Nephron progenitor cell (in vitro differentiated cells): Measurements from ENCODE around the gene PTRHD1.

ENCODE experiments used
- DNase-seq: peaks from one replicate; pipeline ENCODE4 v3.0.0; 2021
- H3K27ac Mint-ChIP-seq: 2 replicates; pipeline ENCODE4 v1.8.0; 2021; ENCODE audit warnings: mild to moderate bottlenecking, moderate library complexity, mixed read lengths
- H3K27me3 Mint-ChIP-seq: 2 replicates; pipeline ENCODE4 v1.8.0; 2021; ENCODE audit warnings: mild to moderate bottlenecking, low read depth, mixed read lengths; ENCODE audit not compliant: poor library complexity
- H3K36me3 Mint-ChIP-seq: 2 replicates; pipeline ENCODE4 v1.8.0; 2021; ENCODE audit warnings: low read depth, mixed read lengths
- H3K4me1 Mint-ChIP-seq: 2 replicates; pipeline ENCODE4 v1.8.0; 2021; ENCODE audit warnings: mixed read lengths
- H3K4me3 Mint-ChIP-seq: 2 replicates; pipeline ENCODE4 v1.8.0; 2021; ENCODE audit warnings: mild to moderate bottlenecking, moderate library complexity, mixed read lengths
- H3K9me3 Mint-ChIP-seq: 2 replicates; pipeline ENCODE4 v1.8.0; 2021; ENCODE audit warnings: mild to moderate bottlenecking, moderate library complexity, mixed read lengths
- TF ChIP-seq, protein P1 (sequence below): fragments of 200-600 bp; sonication (generic); IDR thresholded peaks from 2 replicates; pipeline ENCODE4 v1.5.0; 2021; ENCODE audit warnings: antibody characterized with exemption

PTRHD1 gene

DNA sequence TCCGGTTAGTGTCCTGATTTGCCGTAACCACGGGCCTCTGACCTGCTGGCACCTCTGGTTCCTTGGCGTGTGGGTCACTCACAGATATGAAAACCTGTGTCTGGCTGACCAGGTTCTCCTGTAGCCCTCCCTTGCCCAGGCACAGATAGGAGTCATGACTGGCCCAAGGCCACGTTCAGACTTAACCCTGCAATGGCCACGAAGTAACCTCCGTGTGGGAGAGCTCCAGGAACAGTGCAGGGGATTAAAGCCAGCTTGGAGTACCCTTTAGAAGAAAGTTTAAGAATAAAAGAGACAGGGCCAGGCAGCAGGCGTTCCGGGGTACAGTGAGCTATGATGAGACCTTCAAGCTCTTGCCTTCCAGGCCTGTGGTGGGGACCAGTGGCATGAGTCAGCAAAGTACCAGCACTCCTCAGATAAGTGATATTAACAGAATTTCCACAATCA, 25.6 kb upstream of the PTRHD1 start:
- no peak for DNase-seq
- Mint-ChIP-seq H3K36me3 (peaks cover 84% of the 10 kb centered on the region), H3K4me1 (peaks cover 35% of the 10 kb centered on the region), H3K4me3 (no peak overlapping the region), H3K27me3 (no peaks in the 10 kb centered on the region), H3K9me3 (no peaks in the 10 kb centered on the region), H3K27ac (peak overlapping the region; percentile 80)
- TF ChIP-seq, protein P1, sequence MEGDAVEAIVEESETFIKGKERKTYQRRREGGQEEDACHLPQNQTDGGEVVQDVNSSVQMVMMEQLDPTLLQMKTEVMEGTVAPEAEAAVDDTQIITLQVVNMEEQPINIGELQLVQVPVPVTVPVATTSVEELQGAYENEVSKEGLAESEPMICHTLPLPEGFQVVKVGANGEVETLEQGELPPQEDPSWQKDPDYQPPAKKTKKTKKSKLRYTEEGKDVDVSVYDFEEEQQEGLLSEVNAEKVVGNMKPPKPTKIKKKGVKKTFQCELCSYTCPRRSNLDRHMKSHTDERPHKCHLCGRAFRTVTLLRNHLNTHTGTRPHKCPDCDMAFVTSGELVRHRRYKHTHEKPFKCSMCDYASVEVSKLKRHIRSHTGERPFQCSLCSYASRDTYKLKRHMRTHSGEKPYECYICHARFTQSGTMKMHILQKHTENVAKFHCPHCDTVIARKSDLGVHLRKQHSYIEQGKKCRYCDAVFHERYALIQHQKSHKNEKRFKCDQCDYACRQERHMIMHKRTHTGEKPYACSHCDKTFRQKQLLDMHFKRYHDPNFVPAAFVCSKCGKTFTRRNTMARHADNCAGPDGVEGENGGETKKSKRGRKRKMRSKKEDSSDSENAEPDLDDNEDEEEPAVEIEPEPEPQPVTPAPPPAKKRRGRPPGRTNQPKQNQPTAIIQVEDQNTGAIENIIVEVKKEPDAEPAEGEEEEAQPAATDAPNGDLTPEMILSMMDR, result no peak

DNA sequence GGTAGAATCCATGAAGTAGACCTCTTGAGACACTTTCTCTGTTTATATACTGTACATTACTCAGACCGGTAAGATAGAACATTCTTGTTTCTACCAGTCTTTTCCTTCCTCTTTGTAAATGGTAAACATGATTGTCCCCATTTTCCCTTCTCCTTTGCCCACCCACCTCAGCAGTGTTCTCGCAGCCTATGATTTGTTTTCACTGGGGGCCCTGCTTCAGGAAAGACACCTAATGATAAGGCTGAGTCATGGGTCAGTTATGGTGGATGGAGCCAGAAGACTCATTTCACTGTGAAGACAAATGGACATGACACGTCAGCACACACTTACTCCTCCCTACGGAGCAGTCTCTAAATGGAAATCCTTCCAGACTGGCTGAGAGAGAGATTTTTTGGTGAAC, 23.7 kb upstream of the PTRHD1 start:
- DNase-seq, result no peak
- H3K4me3 Mint-ChIP-seq, result no peak overlapping the region
- H3K4me1 Mint-ChIP-seq, result peaks cover 28% of the 10 kb centered on the region
- H3K27ac Mint-ChIP-seq, result peak overlapping the region; percentile 66
- H3K36me3 Mint-ChIP-seq, result peaks cover 86% of the 10 kb centered on the region
- H3K9me3 Mint-ChIP-seq, result peaks cover 9% of the 10 kb centered on the region
- H3K27me3 Mint-ChIP-seq, result no peaks in the 10 kb centered on the region
- TF ChIP-seq, protein P1, result no peak

DNA sequence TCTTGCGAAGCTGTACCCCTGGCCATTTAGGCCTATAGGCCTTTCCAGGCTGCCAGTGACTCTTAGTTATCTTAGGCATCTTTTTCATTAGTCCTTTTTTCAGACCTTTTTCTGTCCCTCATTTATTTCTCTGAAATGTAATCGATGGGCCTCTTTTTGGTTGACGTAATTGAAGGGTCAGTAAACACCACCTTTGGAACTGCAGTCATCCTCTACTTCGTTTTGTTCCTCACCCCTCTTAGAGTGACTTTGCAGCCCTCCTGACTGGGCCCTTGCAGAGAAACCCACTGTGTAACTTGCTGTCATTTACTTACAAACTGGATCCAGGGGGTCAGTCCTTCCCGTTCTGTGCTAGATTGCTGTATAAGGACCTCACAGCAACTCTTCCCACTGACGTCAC, 23.2 kb upstream of the PTRHD1 start:
- H3K27me3 Mint-ChIP-seq, result no peaks in the 10 kb centered on the region
- no peak overlapping the region for H3K4me3 Mint-ChIP-seq
- peaks cover 23% of the 10 kb centered on the region for H3K4me1 Mint-ChIP-seq
- TF ChIP-seq, protein P1, result no peak
- peaks cover 11% of the 10 kb centered on the region for H3K9me3 Mint-ChIP-seq
- H3K27ac Mint-ChIP-seq, result peak overlapping the region; percentile 66
- H3K36me3 Mint-ChIP-seq, result peaks cover 86% of the 10 kb centered on the region
- no peak for DNase-seq

DNA sequence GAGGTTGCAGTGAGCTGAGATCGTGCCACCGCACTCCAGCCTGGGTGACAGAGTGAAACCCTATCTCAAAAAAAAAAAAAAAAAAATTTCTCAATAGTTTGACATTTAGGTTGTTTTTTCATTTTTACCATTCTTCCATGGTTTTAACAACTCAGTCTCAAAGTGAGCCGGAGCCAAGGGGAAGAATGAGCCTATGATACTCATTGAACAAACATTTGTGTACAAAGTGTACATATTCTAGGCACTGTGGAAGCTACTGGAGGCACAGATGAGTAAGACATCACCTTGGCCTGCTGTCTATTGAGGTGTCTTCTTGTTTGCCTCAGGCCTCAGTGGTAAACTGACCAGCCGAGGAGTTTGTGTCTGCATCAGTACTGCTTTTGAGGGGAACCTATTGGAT, 22.0 kb upstream of the PTRHD1 start:
- Mint-ChIP-seq H3K4me1 (peaks cover 18% of the 10 kb centered on the region), H3K36me3 (peaks cover 87% of the 10 kb centered on the region), H3K4me3 (no peak overlapping the region), H3K27ac (no peak overlapping the region), H3K27me3 (no peaks in the 10 kb centered on the region), H3K9me3 (peaks cover 11% of the 10 kb centered on the region)
- TF ChIP-seq, protein P1, result no peak
- DNase-seq, result no peak

DNA sequence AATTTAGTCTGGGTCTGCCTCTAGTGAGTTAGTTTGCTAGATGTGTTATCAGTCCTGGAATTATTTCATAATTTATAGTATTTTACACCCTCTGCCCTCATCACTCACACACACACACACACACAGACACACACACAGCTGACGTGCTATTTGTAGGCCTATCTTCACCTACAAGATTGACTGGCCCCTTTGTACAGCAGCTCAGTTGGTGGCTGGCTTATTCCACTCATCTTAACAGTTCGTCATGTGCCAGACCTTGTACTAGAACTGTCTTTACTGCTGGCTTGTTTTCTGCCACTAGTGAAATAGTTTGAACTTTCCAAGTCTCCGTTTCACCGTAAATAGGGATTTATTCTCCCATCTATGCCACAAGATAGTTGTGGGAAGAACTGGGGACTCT, 21.3 kb upstream of the PTRHD1 start:
- peaks cover 15% of the 10 kb centered on the region for H3K9me3 Mint-ChIP-seq

DNA sequence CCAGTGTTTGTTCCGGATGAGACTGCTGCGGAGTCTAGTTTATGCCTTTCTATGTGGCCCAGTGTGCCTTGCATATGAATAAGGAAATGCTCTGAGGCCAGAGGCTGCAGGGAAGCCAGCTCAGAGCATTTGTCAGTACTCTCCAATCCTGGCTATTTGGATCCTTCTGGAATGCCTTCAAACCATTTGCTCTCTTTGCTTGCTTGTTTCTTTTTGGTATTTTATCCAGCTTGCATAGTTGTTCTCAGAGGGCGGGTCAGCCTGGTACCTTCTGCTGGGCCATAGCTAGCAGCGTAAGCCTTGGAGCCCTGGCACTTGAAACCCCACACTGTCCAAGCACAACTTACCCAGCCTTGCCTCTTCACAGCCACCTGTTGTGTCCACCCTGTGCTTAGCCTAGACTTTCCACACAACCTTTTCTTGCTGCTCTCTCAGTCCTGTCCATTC, 20.5 kb upstream of the PTRHD1 start:
- TF ChIP-seq, protein P1, result no peak
- H3K4me3 Mint-ChIP-seq, result no peak overlapping the region
- no peaks in the 10 kb centered on the region for H3K27me3 Mint-ChIP-seq
- peaks cover 22% of the 10 kb centered on the region for H3K9me3 Mint-ChIP-seq
- H3K36me3 Mint-ChIP-seq, result peaks cover 91% of the 10 kb centered on the region
- peaks cover 18% of the 10 kb centered on the region for H3K4me1 Mint-ChIP-seq
- DNase-seq, result no peak
- peak overlapping the region; percentile 3 for H3K27ac Mint-ChIP-seq

More for the DNA sequence above, 21.3 kb upstream of the PTRHD1 start:
- no peak overlapping the region for H3K4me3 Mint-ChIP-seq
- no peak overlapping the region for H3K27ac Mint-ChIP-seq
- no peak for DNase-seq
- TF ChIP-seq, protein P1, result no peak
- peaks cover 18% of the 10 kb centered on the region for H3K4me1 Mint-ChIP-seq
- peaks cover 89% of the 10 kb centered on the region for H3K36me3 Mint-ChIP-seq
- no peaks in the 10 kb centered on the region for H3K27me3 Mint-ChIP-seq
